Measurements from ENCODE around the gene SLC7A4. TPM values are rescaled to one million over a fixed set of nuclear protein-coding genes. Genes with fewer than 3 reads are reported as not detected.

SLC7A4 gene
- total RNA-seq, 1 donor from 2014 or later, result under 0.01 TPM

GRCh38 chr22:20985720-20986119, 46.6 kb downstream of the SLC7A4 start:
- TF ChIP-seq CTCF (IDR thresholded peaks at IDR 0.05; ENCODE audit: insufficient read depth, low read length, severe bottlenecking), result no peak
- Histone ChIP-seq H3K27me3 (ENCODE audit: control insufficient read depth, insufficient read depth, low read length) (no peaks in the 10 kb centered on the region), H3K4me3 (ENCODE audit: low read depth, low read length) (no peak overlapping the region), H3K36me3 (ENCODE audit: control insufficient read depth, insufficient read depth, low read length) (peaks cover 25% of the 10 kb centered on the region)
- FAIRE-seq, result no peak
- no peak for DNase-seq (ENCODE audit: low read depth)

- peak overlapping the region; percentile 87 for H3K4me3 ChIP-seq (ENCODE audit: low read depth, low read length)
- no peaks in the 10 kb centered on the region for H3K27me3 ChIP-seq (ENCODE audit: control insufficient read depth, insufficient read depth, low read length)
- peaks cover 18% of the 10 kb centered on the region for H3K36me3 ChIP-seq (ENCODE audit: control insufficient read depth, insufficient read depth, low read length)
- FAIRE-seq (no peak), DNase-seq (ENCODE audit: low read depth) (no peak)
- no peak for TF ChIP-seq CTCF (IDR thresholded peaks at IDR 0.05; ENCODE audit: insufficient read depth, low read length, severe bottlenecking)
These were observed 49.1 kb downstream of the SLC7A4 start for GRCh38 chr22:20983081-20983771.

GRCh38 chr22:20982563-20982882, 49.8 kb downstream of the SLC7A4 start:
- H3K36me3 ChIP-seq (ENCODE audit: control insufficient read depth, insufficient read depth, low read length), result peaks cover 15% of the 10 kb centered on the region
- H3K27me3 ChIP-seq (ENCODE audit: control insufficient read depth, insufficient read depth, low read length), result no peaks in the 10 kb centered on the region
- no peak for TF ChIP-seq CTCF (IDR thresholded peaks at IDR 0.05; ENCODE audit: insufficient read depth, low read length, severe bottlenecking)
- DNase-seq (ENCODE audit: low read depth) (no peak), FAIRE-seq (no peak)
- peak overlapping the region; percentile 87 for H3K4me3 ChIP-seq (ENCODE audit: low read depth, low read length)

- TF ChIP-seq CTCF (IDR thresholded peaks at IDR 0.05; ENCODE audit: insufficient read depth, low read length, severe bottlenecking), result peak; percentile 69
- no peak for FAIRE-seq
- DNase-seq (ENCODE audit: low read depth), result peak; percentile 65
- Histone ChIP-seq H3K4me3 (ENCODE audit: low read depth, low read length) (peak within 1 kb of the TSS; percentile 87), H3K27me3 (ENCODE audit: control insufficient read depth, insufficient read depth, low read length) (no peaks in the 10 kb centered on the region), H3K36me3 (ENCODE audit: control insufficient read depth, insufficient read depth, low read length) (peaks cover 12% of the 10 kb centered on the region)
These were observed 50.4 kb downstream of the SLC7A4 start, which contains the start of gene LZTR1 for GRCh38 chr22:20981787-20982562. LZTR1 (plus strand) TSS chr22:20982297; CDS start chr22:20982372, 75 bp downstream.

GRCh38 chr22:20980938-20981722, 51.2 kb downstream of the SLC7A4 start:
- no peaks in the 10 kb centered on the region for H3K27me3 ChIP-seq (ENCODE audit: control insufficient read depth, insufficient read depth, low read length)
- DNase-seq (ENCODE audit: low read depth) (no peak), FAIRE-seq (no peak)
- H3K4me3 ChIP-seq (ENCODE audit: low read depth, low read length), result peak overlapping the region; percentile 87
- peaks cover 11% of the 10 kb centered on the region for H3K36me3 ChIP-seq (ENCODE audit: control insufficient read depth, insufficient read depth, low read length)
- TF ChIP-seq CTCF (IDR thresholded peaks at IDR 0.05; ENCODE audit: insufficient read depth, low read length, severe bottlenecking), result no peak

All from bronchial epithelial cell (primary cell).